K562 (cell line): ENCODE measurements around the gene ZNF462. TPM values are rescaled to one million over a fixed set of nuclear protein-coding genes. Genes with fewer than 3 reads are reported as not detected.

Source experiments
- ATAC-seq: fragments of 200-7000 bp; cut with Tn5 transposase; 3 replicates; pipeline ENCODE4 v1.9.1; 2020; ENCODE audit warnings: moderate library complexity
- BruUV-seq: library from RNA; stranded (reverse); fragments of 400-500 nt; replicated peaks from 2 replicates; lab custom pipeline; 2021; lab: Mats Ljungman, UMichigan
- CTCF ChIA-PET: fragments of 300-600 bp; formaldehyde crosslinking; extraction: SDS; loops from one replicate; lab custom pipeline; 2021; ENCODE audit warnings: low intra/inter-chr PET ratio; lab: Yijun Ruan, JAX
- POLR2A ChIA-PET: fragments of 300-600, 350-650 bp; sonication (Branson Sonifier 250); formaldehyde crosslinking; extraction: SDS; loops from one replicate; lab custom pipeline; 2021; ENCODE audit warnings: antibody characterized with exemption, inconsistent platforms; lab: Yijun Ruan, JAX
- DNase-seq, 4 experiments: peaks; one replicate each; pipeline versions ENCODE4 v3.0.0 to v3.0.0-alpha.2; 2011 to 2018; ENCODE audit warnings: low spot score in 3 of 4, mixed read lengths in 3 of 4; ENCODE audit errors: extremely low read depth in 1 of 4
- FAIRE-seq: peaks from 2 replicates; lab custom pipeline; 2011; peaks lifted over from hg19 to GRCh38; lab: Jason Lieb, UNC
- H2AFZ ChIP-seq: 2 replicates; pipeline ENCODE4 v1.6.0; 2011; ENCODE audit warnings: low read depth, low read length, control low read depth, inconsistent platforms
- H3K27ac ChIP-seq: fragments of 200-600 bp; 3 replicates; pipeline ENCODE4 v1.8.0; 2011; ENCODE audit warnings: low read depth, mild to moderate bottlenecking, control low read depth, inconsistent platforms, low read length, moderate library complexity, mixed read lengths; ENCODE audit errors: extremely low read depth
- H3K27me3 ChIP-seq, 2 experiments: fragments of 300-600 bp in 1 of 2; 2 replicates in 1 of 2; 3 replicates in 1 of 2; pipeline versions ENCODE4 v1.6.0 to v1.8.0; 2011; ENCODE audit warnings: inconsistent platforms in 2 of 2, low read length in 2 of 2, mild to moderate bottlenecking in 1 of 2, mixed read lengths in 1 of 2, moderate library complexity in 1 of 2; ENCODE audit not compliant: control insufficient read depth in 2 of 2, insufficient read depth in 2 of 2
- H3K36me3 ChIP-seq: fragments of 300-600 bp; 3 replicates; pipeline ENCODE4 v1.8.0; 2011; ENCODE audit warnings: mild to moderate bottlenecking, low read length, inconsistent platforms; ENCODE audit not compliant: control insufficient read depth, insufficient read depth
- H3K4me1 ChIP-seq, 2 experiments: fragments of 200-600 bp in 1 of 2; replicated peaks in 1 of 2; 2 replicates in 1 of 2; 3 replicates in 1 of 2; pipeline versions ENCODE4 v1.5.1 to v1.8.0; 2011; ENCODE audit warnings: inconsistent platforms in 2 of 2, low read length in 2 of 2, mild to moderate bottlenecking in 1 of 2, mixed read lengths in 1 of 2, moderate library complexity in 1 of 2; ENCODE audit not compliant: control insufficient read depth in 2 of 2, insufficient read depth in 2 of 2
- H3K4me2 ChIP-seq: 2 replicates; pipeline ENCODE4 v1.6.1; 2011; ENCODE audit warnings: low read length, control low read depth, inconsistent platforms, mixed read lengths; ENCODE audit not compliant: insufficient read depth
- H3K4me3 ChIP-seq: fragments of 200-600 bp; sonication (generic), shearing (Covaris generic); 2 replicates; pipeline ENCODE4 v1.5.1; 2016; ENCODE audit warnings: control low read depth, inconsistent platforms
- H3K79me2 ChIP-seq: fragments of 200-600 bp; 3 replicates; pipeline ENCODE4 v1.8.0; 2011; ENCODE audit warnings: low read length, inconsistent platforms; ENCODE audit not compliant: control insufficient read depth, insufficient read depth
- H3K9ac ChIP-seq, 2 experiments: 2 replicates each; pipeline versions ENCODE4 v1.6.0 to v1.6.1; 2011; ENCODE audit warnings: low read depth in 2 of 2, low read length in 2 of 2, control low read depth in 1 of 2, inconsistent platforms in 1 of 2, mild to moderate bottlenecking in 1 of 2, mixed read lengths in 1 of 2; ENCODE audit not compliant: insufficient read depth in 1 of 2
- H3K9me1 ChIP-seq: one replicate; pipeline ENCODE4 v1.6.0; 2011; ENCODE audit warnings: inconsistent platforms, mild to moderate bottlenecking, low read length, moderate library complexity; ENCODE audit not compliant: control insufficient read depth, insufficient read depth
- H3K9me3 ChIP-seq: replicated peaks from 2 replicates; pipeline ENCODE4 v1.5.1; 2011; ENCODE audit warnings: low read depth, low read length, inconsistent platforms; ENCODE audit not compliant: control insufficient read depth, insufficient read depth
- H4K20me1 ChIP-seq: replicated peaks from 2 replicates; pipeline ENCODE4 v1.6.1; 2011; ENCODE audit warnings: low read length, inconsistent platforms, mixed read lengths; ENCODE audit not compliant: control insufficient read depth, insufficient read depth
- CBFA2T3 ChIP-seq: fragments of 450-650 bp; IDR thresholded peaks from 2 replicates; pipeline ENCODE4 v1.6.1; 2017
- JUND ChIP-seq, 2 experiments: IDR thresholded peaks; 2 replicates in 1 of 2; 3 replicates in 1 of 2; pipeline ENCODE4 v1.6.1; 2011; ENCODE audit warnings: borderline replicate concordance in 2 of 2, low read depth in 2 of 2, low read length in 2 of 2, improper control_type of control experiment in 1 of 2, missing biosample characterization in 1 of 2, missing genetic modification characterization in 1 of 2, missing genetic modification reagents in 1 of 2
- PML ChIP-seq: IDR thresholded peaks from 2 replicates; pipeline ENCODE4 v1.6.1; 2012; ENCODE audit warnings: low read length, inconsistent platforms
- RFX1 ChIP-seq: fragments of 450-650 bp; IDR thresholded peaks from 2 replicates; pipeline ENCODE4 v1.6.1; 2016; ENCODE audit warnings: mild to moderate bottlenecking, moderate library complexity
- SMARCC2 ChIP-seq: fragments of 450-650 bp; IDR thresholded peaks from 2 replicates; pipeline ENCODE4 v1.6.1; 2017; ENCODE audit warnings: antibody characterized with exemption, moderate library complexity, mild to moderate bottlenecking, low read depth
- THRAP3 ChIP-seq: fragments of 450-650 bp; IDR thresholded peaks from 2 replicates; pipeline ENCODE4 v1.6.1; 2016; ENCODE audit warnings: mild to moderate bottlenecking, inconsistent platforms, borderline replicate concordance
- ZNF316 ChIP-seq: fragments of 450-650 bp; IDR thresholded peaks from 2 replicates; pipeline ENCODE4 v1.6.1; 2016
- ZNF354B ChIP-seq: fragments of 250-450 bp; sonication (Bioruptor Pico); IDR thresholded peaks from 2 replicates; pipeline ENCODE4 v1.4.0; 2020
- ZNF384 ChIP-seq: IDR thresholded peaks from 2 replicates; pipeline ENCODE4 v1.6.1; 2012; ENCODE audit warnings: low read depth, low read length, improper control_type of control experiment
- WGBS: fragments of 100-300 bp; shearing (Covaris generic); methylation state at CpG from one replicate; pipeline ENCODE4 v1.1.6; 2016; ENCODE audit warnings: low coverage, mixed read lengths; ENCODE audit not compliant: insufficient coverage; ENCODE audit errors: missing lambda C conversion rate; 5-methylcytosine and 5-hydroxymethylcytosine counted together
- in situ Hi-C: fragments of 300-500 bp; cut with MboI; formaldehyde crosslinking; loops from 4 replicates; pipeline ENCODE4 v1.15.0; 2018; ENCODE audit warnings: inconsistent platforms, mixed read lengths
- intact Hi-C: fragments of 100-400 bp; cut with micrococcal nuclease; formaldehyde crosslinking; loops from 2 replicates; pipeline ENCODE4 v1.14.2; 2022
- polyA plus RNA-seq, 8 experiments: library from polyadenylated mRNA; depleted of rRNA in 4 of 8; stranded (reverse) in 5 of 8; unstranded in 3 of 8; fragments of >200 nt; fragmentation: Nextera tagmentation in 2 of 8; fragmentation: Illumina TruSeq in 1 of 8; extraction: Ambion mirVana in 2 of 8; extraction: Trizol in 1 of 8; gene quantifications; 2 replicates each; pipeline versions ENCODE4 v1.2.1 to v1.2.3, GENCODE V29; 2011 to 2014; ENCODE audit warnings: inconsistent platforms in 1 of 8, missing spikeins in 1 of 8
- total RNA-seq, 7 experiments: library from RNA; depleted of rRNA in 6 of 7; stranded (reverse); fragments of >200 nt in 6 of 7; fragmentation: Illumina TruSeq in 2 of 7; extraction: Trizol in 2 of 7; gene quantifications; 2 replicates each; pipeline versions ENCODE4 v1.2.1 to v1.2.3, GENCODE V29; 2011 to 2021; ENCODE audit warnings: low replicate concordance in 1 of 7
- TF ChIP-seq, protein P1 (sequence below): sonication (generic); formaldehyde crosslinking; IDR thresholded peaks from 2 replicates; pipeline ENCODE4 v1.9.0; 2022; ENCODE audit warnings: mild to moderate bottlenecking, missing genetic modification reagents
- TF ChIP-seq, protein P2 (sequence below): fragments of 450-650 bp; formaldehyde crosslinking; IDR thresholded peaks from 2 replicates; pipeline ENCODE4 v1.4.0; 2022; ENCODE audit warnings: missing genetic modification characterization
- TF ChIP-seq, protein P3 (sequence below): fragments of 250-450 bp; sonication (Bioruptor Pico); IDR thresholded peaks from 2 replicates; pipeline ENCODE4 v1.9.0; 2021; ENCODE audit warnings: mild to moderate bottlenecking, inconsistent platforms

Gene ZNF462
- total and polyA plus RNA-seq, 9 of the 15 experiments (the other 6 are each of a cell fraction or from before 2014, with no cell fraction given) = 0.20 TPM; not detected in 8

DNA sequence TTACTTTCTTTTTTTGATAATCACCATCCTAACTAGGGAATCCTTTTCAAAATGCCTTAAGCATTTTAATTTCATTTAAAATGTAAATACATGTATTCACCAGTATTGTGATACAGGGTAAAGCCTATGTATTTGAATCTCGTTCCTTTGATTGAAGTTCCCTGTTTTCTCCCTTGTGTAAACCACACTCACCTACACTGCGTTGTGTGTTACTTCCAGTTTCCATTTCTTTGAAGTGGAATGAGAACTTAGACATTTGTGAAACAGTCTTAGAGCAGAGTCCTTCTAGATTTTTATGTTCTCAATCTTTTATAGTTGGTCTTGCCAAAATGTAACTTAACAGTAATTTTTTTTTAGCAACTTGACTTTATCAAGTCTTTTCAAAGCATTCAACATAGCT, 101.4 kb downstream of the ZNF462 start:
- ATAC-seq = no peak
- Histone ChIP-seq H3K27ac (no peak overlapping the region), H3K36me3 (no peaks in the 10 kb centered on the region), H3K9me3 (0 out of 2 replicates have a peak, but pooled peaks cover 2% of the 10 kb centered on the region), H3K4me2 (no peak overlapping the region), H4K20me1 (no peaks in the 10 kb centered on the region), H3K4me3 (no peak overlapping the region), H3K4me1 (no peaks in the 10 kb centered on the region), H2AFZ (no peak overlapping the region), H3K9me1 (no peaks in the 10 kb centered on the region), H3K9ac (no peak overlapping the region), H3K27me3 (no peaks in the 10 kb centered on the region), H3K79me2 (no peaks in the 10 kb centered on the region)
- intact Hi-C loops = no loop called here
- CTCF ChIA-PET = no interaction called here
- in situ Hi-C loops = no loop called here
- no peak for TF ChIP-seq RFX1
- WGBS = 3% methylated on average over 2 of the region's 2 CpGs
- no peak for DNase-seq
- POLR2A ChIA-PET = interaction anchor here (0.6 kb wide), 1 partner anchor 271 kb away, joined by 3 read pairs; no protein-coding TSS in a partner anchor
- FAIRE-seq = no peak
- no TSS peak for BruUV-seq

DNA sequence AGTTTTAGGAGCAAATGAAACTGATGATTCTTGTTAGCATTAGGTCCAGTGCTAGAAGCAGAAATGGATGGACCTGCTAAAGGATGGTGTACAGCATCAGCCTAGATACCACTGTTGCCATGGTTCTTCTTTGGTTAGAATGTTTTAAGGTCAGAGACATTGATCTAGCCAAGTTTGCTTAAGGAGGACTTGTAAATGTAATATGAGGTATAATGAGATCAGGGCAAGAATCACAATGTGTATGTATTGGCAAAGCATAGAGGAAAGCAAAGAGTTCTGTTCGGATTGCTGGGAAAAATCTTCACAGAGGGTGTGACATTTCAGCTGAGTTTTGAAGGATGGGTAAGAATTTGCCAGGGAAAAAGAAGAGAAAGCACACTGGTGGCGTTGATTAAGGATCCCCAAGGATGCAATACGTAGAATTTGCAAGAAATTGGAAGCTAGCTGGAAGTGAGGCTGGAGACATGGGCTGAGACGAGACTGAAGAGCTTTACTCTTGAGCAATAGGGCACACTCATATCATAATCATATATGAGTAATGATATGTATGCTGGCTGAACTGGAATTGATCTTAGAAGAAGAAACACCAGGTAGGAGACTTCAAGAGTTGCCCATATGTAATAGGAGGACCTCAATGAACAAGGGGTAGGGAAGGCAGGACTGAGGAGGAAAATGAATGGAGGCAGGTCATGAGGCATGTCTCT, 102.0 kb downstream of the ZNF462 start:
- Histone ChIP-seq H2AFZ (no peak overlapping the region), H3K9me3 (peaks cover 2% of the 10 kb centered on the region; the same call in 1 of the 2 replicates), H3K4me2 (no peak overlapping the region), H3K4me1 (no peaks in the 10 kb centered on the region), H3K36me3 (no peaks in the 10 kb centered on the region), H3K9me1 (no peaks in the 10 kb centered on the region), H3K9ac (no peak overlapping the region), H3K79me2 (no peaks in the 10 kb centered on the region), H3K27me3 (no peaks in the 10 kb centered on the region), H4K20me1 (no peaks in the 10 kb centered on the region), H3K4me3 (no peak overlapping the region), H3K27ac (no peak overlapping the region)
- CTCF ChIA-PET = no interaction called here
- FAIRE-seq (no peak), DNase-seq (no peak), ATAC-seq (no peak)
- POLR2A ChIA-PET = interaction anchor here (0.6 kb wide), 1 partner anchor 270 kb away, joined by 3 read pairs; no protein-coding TSS in a partner anchor
- BruUV-seq = no TSS peak
- intact Hi-C loops (no loop called here), in situ Hi-C loops (no loop called here)
- 4% methylated on average over 4 of the region's 4 CpGs for WGBS
- TF ChIP-seq THRAP3 = no peak
- TF ChIP-seq, protein P1, sequence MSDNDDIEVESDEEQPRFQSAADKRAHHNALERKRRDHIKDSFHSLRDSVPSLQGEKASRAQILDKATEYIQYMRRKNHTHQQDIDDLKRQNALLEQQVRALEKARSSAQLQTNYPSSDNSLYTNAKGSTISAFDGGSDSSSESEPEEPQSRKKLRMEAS = no peak
- no peak for TF ChIP-seq ZNF354B (CRISPR knock-in tag)
- TF ChIP-seq JUND (IDR thresholded peaks at IDR 0.05; ENCODE audit: borderline replicate concordance, low read depth, low read length) = no peak
- TF ChIP-seq JUND (tag; IDR thresholded peaks at IDR 0.05; ENCODE audit: borderline replicate concordance, low read depth, low read length) = no peak
- TF ChIP-seq, protein P2, sequence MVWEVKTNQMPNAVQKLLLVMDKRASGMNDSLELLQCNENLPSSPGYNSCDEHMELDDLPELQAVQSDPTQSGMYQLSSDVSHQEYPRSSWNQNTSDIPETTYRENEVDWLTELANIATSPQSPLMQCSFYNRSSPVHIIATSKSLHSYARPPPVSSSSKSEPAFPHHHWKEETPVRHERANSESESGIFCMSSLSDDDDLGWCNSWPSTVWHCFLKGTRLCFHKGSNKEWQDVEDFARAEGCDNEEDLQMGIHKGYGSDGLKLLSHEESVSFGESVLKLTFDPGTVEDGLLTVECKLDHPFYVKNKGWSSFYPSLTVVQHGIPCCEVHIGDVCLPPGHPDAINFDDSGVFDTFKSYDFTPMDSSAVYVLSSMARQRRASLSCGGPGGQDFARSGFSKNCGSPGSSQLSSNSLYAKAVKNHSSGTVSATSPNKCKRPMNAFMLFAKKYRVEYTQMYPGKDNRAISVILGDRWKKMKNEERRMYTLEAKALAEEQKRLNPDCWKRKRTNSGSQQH = no peak
- no peak for TF ChIP-seq PML
- TF ChIP-seq SMARCC2 = no peak
- TF ChIP-seq ZNF384 = no peak
- TF ChIP-seq CBFA2T3 = no peak
- TF ChIP-seq ZNF316 = no peak
- TF ChIP-seq, protein P3, sequence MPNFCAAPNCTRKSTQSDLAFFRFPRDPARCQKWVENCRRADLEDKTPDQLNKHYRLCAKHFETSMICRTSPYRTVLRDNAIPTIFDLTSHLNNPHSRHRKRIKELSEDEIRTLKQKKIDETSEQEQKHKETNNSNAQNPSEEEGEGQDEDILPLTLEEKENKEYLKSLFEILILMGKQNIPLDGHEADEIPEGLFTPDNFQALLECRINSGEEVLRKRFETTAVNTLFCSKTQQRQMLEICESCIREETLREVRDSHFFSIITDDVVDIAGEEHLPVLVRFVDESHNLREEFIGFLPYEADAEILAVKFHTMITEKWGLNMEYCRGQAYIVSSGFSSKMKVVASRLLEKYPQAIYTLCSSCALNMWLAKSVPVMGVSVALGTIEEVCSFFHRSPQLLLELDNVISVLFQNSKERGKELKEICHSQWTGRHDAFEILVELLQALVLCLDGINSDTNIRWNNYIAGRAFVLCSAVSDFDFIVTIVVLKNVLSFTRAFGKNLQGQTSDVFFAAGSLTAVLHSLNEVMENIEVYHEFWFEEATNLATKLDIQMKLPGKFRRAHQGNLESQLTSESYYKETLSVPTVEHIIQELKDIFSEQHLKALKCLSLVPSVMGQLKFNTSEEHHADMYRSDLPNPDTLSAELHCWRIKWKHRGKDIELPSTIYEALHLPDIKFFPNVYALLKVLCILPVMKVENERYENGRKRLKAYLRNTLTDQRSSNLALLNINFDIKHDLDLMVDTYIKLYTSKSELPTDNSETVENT (CRISPR knock-in tag) = no peak
